GM12892 (cell line): ENCODE results near the gene CDSN.

ENCODE experiments used
- POLR2A ChIP-seq: IDR thresholded peaks from 2 replicates; pipeline ENCODE4 v1.6.1; 2011; ENCODE audit warnings: low read depth, low read length, control low read depth
- POLR2AphosphoS5 ChIP-seq: IDR thresholded peaks from 2 replicates; pipeline ENCODE4 v1.6.1; 2011; ENCODE audit warnings: low read depth, low read length, control low read depth
- TAF1 ChIP-seq: IDR thresholded peaks from 2 replicates; pipeline ENCODE4 v1.6.1; 2011; ENCODE audit warnings: low read depth, mild to moderate bottlenecking, control low read depth, low read length, borderline replicate concordance

GRCh38 chr6:31092769-31093505 lies 27.3 kb downstream of the CDSN start:
- TF ChIP-seq POLR2A (no peak), POLR2AphosphoS5 (no peak), TAF1 (no peak)
